Vagina (tissue), 2 donors: Measurements from ENCODE around the gene SMURF1.

Experiments
- POLR2A ChIP-seq, 2 donors: fragments of 450-650 bp; IDR thresholded peaks; one replicate each; pipeline ENCODE4 v1.6.1; 2017; ENCODE audit warnings: antibody characterized with exemption in 2 of 2, mild to moderate bottlenecking in 2 of 2, moderate library complexity in 2 of 2
- POLR2AphosphoS5 ChIP-seq, 2 donors: sonication (generic); formaldehyde crosslinking; IDR thresholded peaks; one replicate each; pipeline ENCODE4 v1.9.0; 2017; ENCODE audit warnings: antibody characterized with exemption in 2 of 2, mild to moderate bottlenecking in 2 of 2, low read depth in 1 of 2; ENCODE audit not compliant: insufficient read depth in 1 of 2
- TF ChIP-seq, protein P1 (sequence below), 3 experiments: fragments of 450-650 bp in 2 of 3; fragments of 200-600 bp in 1 of 3; sonication (generic) in 1 of 3; IDR thresholded peaks; one replicate each; pipeline ENCODE4 v1.5.1; 2017 to 2019; ENCODE audit warnings: antibody characterized with exemption in 3 of 3, mild to moderate bottlenecking in 2 of 3, moderate library complexity in 2 of 3

DNA sequence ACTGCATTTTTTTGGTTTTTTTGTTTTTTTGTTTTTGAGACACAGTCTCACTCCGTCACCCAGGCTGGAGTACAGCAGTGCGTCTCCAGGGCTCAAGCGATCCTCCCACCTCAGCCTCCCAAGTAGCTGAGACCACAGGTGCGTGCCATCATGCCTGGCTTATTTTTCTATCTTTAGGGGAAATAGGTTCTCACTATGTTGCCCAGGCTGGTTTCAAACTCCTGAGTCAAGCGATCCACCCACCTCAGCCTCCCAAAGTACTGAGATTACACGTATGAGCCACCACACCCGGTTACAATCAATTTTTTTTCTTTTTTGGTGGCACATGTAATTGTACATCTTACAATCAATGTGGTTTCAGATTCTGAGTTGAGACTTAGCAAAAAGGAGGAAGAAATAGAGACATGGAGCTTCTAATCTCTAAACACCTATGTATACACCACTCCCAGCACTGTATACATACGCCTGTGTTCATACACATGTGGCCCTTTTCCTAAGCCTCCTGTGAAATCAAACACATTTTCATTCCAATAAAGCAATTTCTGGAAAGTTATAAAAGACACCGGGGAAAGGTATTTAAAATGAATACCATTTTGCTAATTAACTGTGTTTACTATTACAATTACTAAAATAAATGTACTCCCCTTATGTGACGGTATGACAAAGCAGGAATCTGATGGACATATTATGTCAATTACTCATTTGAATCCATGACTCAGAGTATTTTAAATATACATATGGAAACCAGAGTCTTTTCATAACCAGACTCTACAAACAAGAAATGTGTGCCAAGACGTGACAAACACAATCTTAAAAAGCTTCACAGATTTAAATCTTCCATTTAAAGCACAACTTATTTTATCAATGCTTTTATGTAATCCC is 40.9 kb downstream of the SMURF1 start:
- TF ChIP-seq, protein P1, sequence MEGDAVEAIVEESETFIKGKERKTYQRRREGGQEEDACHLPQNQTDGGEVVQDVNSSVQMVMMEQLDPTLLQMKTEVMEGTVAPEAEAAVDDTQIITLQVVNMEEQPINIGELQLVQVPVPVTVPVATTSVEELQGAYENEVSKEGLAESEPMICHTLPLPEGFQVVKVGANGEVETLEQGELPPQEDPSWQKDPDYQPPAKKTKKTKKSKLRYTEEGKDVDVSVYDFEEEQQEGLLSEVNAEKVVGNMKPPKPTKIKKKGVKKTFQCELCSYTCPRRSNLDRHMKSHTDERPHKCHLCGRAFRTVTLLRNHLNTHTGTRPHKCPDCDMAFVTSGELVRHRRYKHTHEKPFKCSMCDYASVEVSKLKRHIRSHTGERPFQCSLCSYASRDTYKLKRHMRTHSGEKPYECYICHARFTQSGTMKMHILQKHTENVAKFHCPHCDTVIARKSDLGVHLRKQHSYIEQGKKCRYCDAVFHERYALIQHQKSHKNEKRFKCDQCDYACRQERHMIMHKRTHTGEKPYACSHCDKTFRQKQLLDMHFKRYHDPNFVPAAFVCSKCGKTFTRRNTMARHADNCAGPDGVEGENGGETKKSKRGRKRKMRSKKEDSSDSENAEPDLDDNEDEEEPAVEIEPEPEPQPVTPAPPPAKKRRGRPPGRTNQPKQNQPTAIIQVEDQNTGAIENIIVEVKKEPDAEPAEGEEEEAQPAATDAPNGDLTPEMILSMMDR (IDR thresholded peaks at IDR 0.05) = no peak
- TF ChIP-seq POLR2A (IDR thresholded peaks at IDR 0.05) = no peak
- TF ChIP-seq POLR2AphosphoS5 (IDR thresholded peaks at IDR 0.05; ENCODE audit: insufficient read depth in 1 of 2, low read depth in 1 of 2) = peak in 1 of 2 donors; percentile 40
